Activated effector memory CD4-positive, alpha-beta T cell treated with Interleukin-2 at 50 U/mL for 16 hours (primary cell): ENCODE data around the gene TEAD2.
A peak's percentile ranks its signal among the peaks of the same experiment; 100 is the strongest.
"Not testable (repeated sequence)": the region's sequence is repeated elsewhere in the genome, so short reads cannot be mapped to it uniquely, and the experiment has no call there.

Source experiments
- DNase-seq: peaks from one replicate; pipeline ENCODE4 v3.0.0-alpha.2; 2020

Gene TEAD2

GRCh38 chr19:49383599-49383998, 21.4 kb upstream of the TEAD2 start:
- no peak for DNase-seq

GRCh38 chr19:49382639-49383038, 20.4 kb upstream of the TEAD2 start:
- no peak for DNase-seq

DNA sequence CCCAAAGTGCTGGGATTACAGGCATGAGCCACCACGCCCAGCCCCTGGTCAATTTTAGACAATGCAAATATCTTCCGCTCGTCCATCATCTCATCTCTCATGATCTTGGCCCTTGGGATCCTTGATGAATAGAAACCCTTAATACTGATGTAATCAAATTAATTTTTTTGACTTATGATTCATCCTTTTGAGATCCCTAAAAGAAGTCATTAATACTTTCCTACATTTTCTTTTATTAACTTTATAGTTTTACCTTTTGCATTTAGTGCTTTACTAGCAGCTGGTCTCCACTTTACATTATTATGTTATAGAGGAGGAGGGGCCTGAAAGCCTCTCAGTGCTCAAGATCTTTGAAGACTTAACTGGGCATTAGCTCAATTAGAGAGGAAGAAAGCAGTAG, 18.2 kb upstream of the TEAD2 start:
- DNase-seq = no peak

GRCh38 chr19:49378512-49378911, 16.3 kb upstream of the TEAD2 start:
- no peak for DNase-seq

- DNase-seq = no peak
Observed at GRCh38 chr19:49374665-49375434, 12.6 kb upstream of the TEAD2 start.

- DNase-seq = not testable (repeated sequence)
Observed at GRCh38 chr19:49373174-49373573, 11.0 kb upstream of the TEAD2 start.

GRCh38 chr19:49371184-49371583, 9.0 kb upstream of the TEAD2 start:
- no peak for DNase-seq

- DNase-seq = no peak
Observed at GRCh38 chr19:49368711-49369358, 6.6 kb upstream of the TEAD2 start.

DNA sequence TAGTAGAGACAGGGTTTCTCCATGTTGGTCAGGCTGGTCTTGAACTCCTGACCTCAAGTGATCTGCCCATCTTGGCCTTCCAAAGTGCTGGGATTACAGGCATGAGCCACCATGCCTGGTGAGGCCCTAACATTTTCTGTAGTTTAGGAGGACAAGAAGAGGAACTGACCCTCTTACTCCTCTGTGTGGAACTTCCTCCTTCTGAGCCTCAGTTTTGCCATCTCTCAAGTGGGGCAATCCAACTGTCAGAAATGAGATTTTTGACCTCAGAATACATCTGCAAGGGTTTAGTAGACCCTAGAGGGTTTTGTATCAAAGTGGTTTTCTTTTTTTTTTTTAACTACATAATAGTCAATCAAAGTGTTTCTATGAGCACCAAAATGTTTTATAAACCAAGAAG, 3.9 kb upstream of the TEAD2 start:
- DNase-seq = no peak

DNA sequence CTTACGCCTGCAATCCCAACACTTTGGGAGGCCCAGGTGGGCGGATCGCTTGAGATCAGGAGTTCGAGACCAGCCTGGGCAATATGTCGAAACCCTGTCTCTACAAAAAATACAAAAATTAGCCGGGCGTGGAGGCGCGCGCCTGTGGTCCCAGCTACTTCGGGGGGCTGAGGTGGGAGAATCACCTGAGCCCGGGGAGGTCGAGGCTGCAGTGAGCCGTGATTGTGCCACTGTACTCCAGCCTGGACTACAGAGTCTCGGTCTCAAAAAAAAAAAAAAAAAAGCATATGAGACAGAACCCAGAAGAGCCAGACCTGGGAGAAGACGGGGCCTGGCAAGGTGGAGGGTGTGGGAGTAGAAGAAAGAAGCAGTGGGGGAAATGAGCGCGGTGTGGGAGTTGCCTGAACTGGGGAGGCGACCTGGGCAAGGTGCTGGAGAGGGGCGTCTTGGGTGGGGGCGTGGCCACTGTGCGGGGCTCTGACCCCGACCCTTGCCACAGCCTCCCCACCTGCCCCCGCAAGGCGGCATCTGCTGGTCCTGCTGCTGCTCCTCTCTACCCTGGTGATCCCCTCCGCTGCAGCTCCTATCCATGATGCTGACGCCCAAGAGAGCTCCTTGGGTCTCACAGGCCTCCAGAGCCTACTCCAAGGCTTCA, 2.0 kb upstream of the TEAD2 start:
- DNase-seq = no peak

DNA sequence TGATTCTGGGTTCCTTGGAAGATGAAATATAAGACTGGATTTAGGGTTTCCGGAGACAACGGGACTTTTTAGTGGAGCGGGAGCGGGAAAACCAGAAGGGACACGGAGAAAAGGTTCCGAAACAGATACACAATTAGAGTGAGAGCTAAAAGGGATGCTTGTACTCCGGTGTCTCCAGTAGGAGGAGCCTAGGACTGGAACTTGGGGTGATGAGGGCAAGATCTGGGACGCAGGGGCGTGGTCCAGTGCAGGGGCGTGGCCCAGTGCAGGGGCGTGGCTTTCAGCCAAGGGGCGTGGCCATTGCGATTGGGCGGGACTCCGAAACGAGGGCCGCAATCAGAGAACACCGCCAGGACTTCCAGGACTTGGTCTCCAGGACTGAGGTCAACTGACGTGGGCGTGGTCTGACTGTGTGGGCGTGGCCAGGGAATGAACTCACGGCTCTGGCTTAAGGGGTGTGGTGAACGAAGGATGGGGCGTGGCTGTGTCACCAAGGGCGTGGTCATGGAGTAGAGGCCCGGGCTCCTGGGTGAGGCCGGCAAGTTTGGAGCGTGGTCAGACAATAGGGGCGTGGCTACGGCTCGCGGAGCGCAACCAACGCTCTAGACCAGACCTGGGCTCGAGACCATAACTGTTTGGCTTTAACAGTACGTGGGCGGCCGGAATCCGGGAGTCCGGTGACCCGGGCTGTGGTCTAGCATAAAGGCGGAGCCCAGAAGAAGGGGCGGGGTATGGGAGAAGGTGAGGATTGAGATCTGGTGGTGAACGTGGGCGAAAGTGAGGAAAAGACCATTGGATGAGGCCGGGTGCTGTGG, 1.3 kb upstream of the TEAD2 start, which contains the start of gene DKKL1:
DKKL1 (plus strand) TSS at position 610 of the 815 bp plus-strand sequence; CDS start at position 732, 122 bp downstream.
- peak; percentile 41 for DNase-seq

DNA sequence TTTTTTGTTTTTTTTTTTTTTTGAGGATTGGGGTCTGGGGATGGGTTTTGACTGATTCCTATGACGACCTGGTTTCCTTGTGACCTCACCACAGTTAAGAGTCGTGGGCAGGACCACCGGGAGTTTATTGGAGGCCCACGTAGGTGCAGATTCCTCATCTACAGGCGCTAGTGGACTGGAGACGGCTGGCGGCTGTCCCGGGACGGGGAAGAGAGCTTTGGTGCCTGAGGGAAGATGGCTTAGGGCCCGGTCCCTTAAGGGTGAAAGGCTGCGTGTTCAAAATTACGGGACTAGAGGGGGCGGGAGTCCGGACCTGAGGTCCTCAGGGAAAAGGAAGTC, 682 bp upstream of the TEAD2 start:
- no peak for DNase-seq

DNA sequence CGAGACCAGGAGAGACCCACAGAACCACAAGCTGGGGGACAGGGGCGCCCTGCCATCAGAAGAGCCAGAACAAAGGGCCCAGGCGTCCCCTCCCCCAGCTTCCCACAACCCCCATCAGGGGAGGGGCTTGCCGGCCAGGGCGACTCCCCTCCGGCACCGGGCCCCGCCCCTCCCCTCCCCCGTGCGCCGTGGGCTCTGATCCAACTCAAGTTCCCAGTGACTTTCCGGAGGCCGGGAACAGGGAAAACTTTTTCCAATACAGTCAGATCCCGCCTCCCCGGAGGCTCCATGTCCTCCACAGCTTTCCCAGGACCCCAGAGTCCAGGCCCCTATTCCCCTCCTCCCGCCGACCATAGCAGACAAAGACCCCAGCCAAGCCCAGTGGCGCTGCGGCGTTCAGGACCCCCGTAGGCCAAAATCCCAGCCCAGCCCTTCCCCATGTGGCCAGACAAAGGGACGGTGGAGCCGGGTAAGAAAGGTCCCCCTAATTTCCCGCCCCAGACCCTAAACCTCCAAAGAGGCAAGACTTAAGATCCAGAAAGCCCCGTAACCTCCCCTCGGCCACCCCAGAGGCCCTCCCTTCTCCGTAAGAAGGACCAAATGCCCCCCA, 673 bp downstream of the TEAD2 start:
- no peak for DNase-seq

GRCh38 chr19:49359851-49360820, 2.1 kb downstream of the TEAD2 start:
- no peak for DNase-seq

DNA sequence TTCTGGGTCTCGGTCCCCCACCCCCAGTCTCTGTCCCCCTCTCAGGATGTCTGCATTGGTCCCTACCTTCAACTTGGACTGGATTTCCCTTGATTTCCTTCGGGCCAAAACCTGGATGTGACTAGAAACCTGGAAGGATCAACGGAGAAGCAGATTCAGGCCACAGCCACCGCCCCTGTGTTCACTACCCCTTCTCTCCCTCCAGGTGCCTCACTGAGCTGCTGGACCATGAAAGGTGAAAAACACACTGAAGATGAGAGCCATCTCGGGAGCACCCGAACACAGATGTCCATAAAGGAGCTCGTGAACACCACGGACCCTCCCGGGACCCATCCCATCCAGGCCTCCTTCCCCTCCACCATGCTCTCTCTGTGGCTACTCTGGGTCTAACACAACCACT, 5.0 kb downstream of the TEAD2 start:
- DNase-seq = no peak

DNA sequence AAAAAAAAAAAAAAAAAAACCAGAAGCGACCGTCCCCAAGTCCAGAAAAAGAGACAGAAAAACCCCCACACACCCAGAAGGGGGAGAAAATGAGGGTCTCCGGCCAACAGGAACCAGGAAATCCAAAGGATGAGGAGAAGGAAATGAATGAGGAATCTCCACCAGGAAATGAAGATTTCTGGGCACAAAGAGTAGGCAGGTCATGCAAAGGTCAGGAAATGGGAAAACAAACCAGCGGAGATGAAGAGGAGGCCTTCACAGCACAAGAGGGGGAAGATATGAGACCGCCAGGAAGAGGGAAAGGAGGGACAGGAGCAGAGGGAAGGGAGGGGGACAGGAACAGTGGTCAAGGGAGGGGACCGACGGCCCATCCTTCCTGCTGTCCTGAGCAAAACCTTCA, 5.8 kb downstream of the TEAD2 start:
- DNase-seq = no peak

GRCh38 chr19:49355909-49356353, 6.3 kb downstream of the TEAD2 start:
- DNase-seq = no peak

- no peak for DNase-seq
Observed at GRCh38 chr19:49349567-49349966, 12.6 kb downstream of the TEAD2 start.

DNA sequence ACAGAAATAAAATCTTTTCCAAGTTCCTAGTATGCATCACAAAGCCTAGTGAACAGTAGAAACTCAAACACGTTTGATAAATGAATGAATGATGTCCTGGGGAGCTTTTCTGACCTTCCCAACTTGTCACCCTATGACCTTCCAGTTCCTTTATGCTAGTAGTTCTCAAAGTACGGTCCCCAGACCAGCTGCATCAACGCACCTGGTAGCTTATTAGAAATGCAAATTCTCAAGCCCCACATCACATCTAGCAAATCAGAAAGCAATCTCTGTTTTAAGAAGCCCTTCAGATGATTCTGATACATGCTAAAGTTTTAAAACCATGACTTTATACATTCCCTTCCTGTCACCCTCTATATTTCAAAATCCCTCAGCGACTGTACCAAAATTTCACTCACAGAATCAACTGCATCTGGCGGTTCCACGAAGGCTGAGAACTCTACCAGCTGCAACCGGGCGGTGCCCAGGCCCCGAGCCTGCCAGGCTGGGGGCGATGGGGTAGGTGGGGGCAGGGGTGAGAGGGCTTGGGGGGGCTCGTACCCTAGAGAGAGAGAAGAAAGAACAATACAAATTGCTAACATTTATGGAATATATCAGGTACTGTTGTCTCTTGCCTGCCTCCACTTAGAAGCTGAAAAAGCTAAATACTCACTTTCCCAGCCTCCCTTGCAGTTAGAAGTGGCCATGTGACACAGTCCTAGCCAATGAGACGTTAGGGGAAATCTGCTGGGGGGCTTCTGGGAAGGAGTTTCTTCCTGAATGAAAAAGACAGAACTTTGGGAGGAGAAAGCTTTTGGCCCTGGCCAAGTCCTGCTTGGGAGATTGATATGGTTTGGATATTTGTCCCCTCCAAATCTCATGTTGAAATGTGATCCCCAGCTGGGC, 13.7 kb downstream of the TEAD2 start:
- DNase-seq = no peak

DNA sequence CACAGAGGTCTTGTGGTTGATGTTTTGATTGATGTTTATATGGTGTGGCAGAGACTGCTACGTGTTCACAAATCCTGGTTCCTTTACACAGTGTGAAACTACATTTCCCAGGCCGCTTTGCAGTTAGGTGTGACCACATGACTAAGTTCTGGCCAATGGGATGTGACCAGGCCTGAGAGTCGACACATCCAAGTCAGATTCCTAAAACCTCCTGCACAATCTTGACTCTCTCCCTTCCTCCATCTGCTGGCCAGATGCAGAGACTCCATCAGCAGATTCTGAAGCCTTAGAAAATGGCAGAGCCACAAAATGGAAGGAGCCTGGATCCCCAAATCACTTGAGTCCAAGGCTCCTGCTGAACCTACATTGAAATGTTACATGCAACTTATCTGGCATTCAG, 14.4 kb downstream of the TEAD2 start:
- no peak for DNase-seq
